HepG2 (cell line): ENCODE data around the gene YY1AP1. TPM values are rescaled to one million over a fixed set of nuclear protein-coding genes. Genes with fewer than 3 reads are reported as not detected.

Experiments used
- ATAC-seq: fragments of 200-7000 bp; cut with Tn5 transposase; 3 replicates; pipeline ENCODE4 v1.9.1; 2020; ENCODE audit warnings: mild to moderate bottlenecking, moderate library complexity
- BruUV-seq: library from RNA; stranded (reverse); fragments of 400-500 nt; replicated peaks from 2 replicates; lab custom pipeline; 2021; lab: Mats Ljungman, UMichigan
- CTCF ChIA-PET: fragments of 300-600 bp; formaldehyde crosslinking; extraction: SDS; loops from one replicate; lab custom pipeline; 2021; ENCODE audit warnings: low total read pairs, inconsistent platforms, low intra/inter-chr PET ratio; lab: Yijun Ruan, JAX
- POLR2A ChIA-PET: fragments of 350-600 bp; sonication (Branson Sonifier 250); formaldehyde crosslinking; loops from one replicate; lab custom pipeline; 2020; ENCODE audit warnings: antibody characterized with exemption, inconsistent platforms; lab: Yijun Ruan, JAX
- DNase-seq: peaks from one replicate; pipeline ENCODE4 v3.0.0-alpha.2; 2015; ENCODE audit warnings: low spot score
- FAIRE-seq: peaks from 3 replicates; lab custom pipeline; 2011; peaks lifted over from hg19 to GRCh38; lab: Jason Lieb, UNC
- H2AFZ ChIP-seq: one replicate; pipeline ENCODE4 v1.6.1; 2011; ENCODE audit warnings: low read length, inconsistent platforms
- H3K27ac ChIP-seq: fragments of 300-600 bp; 3 replicates; pipeline ENCODE4 v1.8.0; 2011; ENCODE audit warnings: mixed run types, mild to moderate bottlenecking, mixed read lengths, low read length, inconsistent platforms; ENCODE audit not compliant: insufficient read depth; ENCODE audit errors: extremely low read length
- H3K27me3 ChIP-seq, 2 experiments: fragments of 200-600 bp in 1 of 2; 2 replicates in 1 of 2; 3 replicates in 1 of 2; pipeline versions ENCODE4 v1.6.0 to v1.8.0; 2011; ENCODE audit warnings: low read length in 2 of 2, mild to moderate bottlenecking in 2 of 2, moderate library complexity in 2 of 2, inconsistent platforms in 1 of 2; ENCODE audit not compliant: insufficient read depth in 2 of 2, control insufficient read depth in 1 of 2
- H3K36me3 ChIP-seq, 2 experiments: fragments of 200-600 bp in 1 of 2; replicated peaks in 1 of 2; 2 replicates in 1 of 2; 3 replicates in 1 of 2; pipeline versions ENCODE4 v1.5.1 to v1.8.0; 2011; ENCODE audit warnings: low read length in 2 of 2, inconsistent platforms in 1 of 2; ENCODE audit not compliant: insufficient read depth in 2 of 2, control insufficient read depth in 1 of 2
- H3K4me1 ChIP-seq: 2 replicates; pipeline ENCODE4 v1.5.1; 2012; ENCODE audit warnings: low read length, inconsistent platforms; ENCODE audit not compliant: insufficient read depth
- H3K4me2 ChIP-seq: 2 replicates; pipeline ENCODE4 v1.6.0; 2011; ENCODE audit warnings: low read depth, low read length, inconsistent platforms
- H3K4me3 ChIP-seq, 3 experiments: fragments of 200-600 bp in 1 of 3; sonication (generic), shearing (Covaris generic) in 1 of 3; replicated peaks in 1 of 3; 2 replicates each; pipeline ENCODE4 v1.5.1; 2011 to 2016; ENCODE audit warnings: low read length in 3 of 3, inconsistent platforms in 2 of 3, low read depth in 2 of 3, mild to moderate bottlenecking in 2 of 3, control low read depth in 1 of 3, mixed read lengths in 1 of 3; ENCODE audit not compliant: insufficient read depth in 1 of 3
- H3K79me2 ChIP-seq: one replicate; pipeline ENCODE4 v1.6.1; 2011; ENCODE audit warnings: low read length, inconsistent platforms; ENCODE audit not compliant: insufficient read depth
- H3K9ac ChIP-seq: 2 replicates; pipeline ENCODE4 v1.6.0; 2011; ENCODE audit warnings: mild to moderate bottlenecking, low read depth, low read length, inconsistent platforms; ENCODE audit not compliant: insufficient read depth
- H3K9me3 ChIP-seq: 2 replicates; pipeline ENCODE4 v1.5.1; 2012; ENCODE audit warnings: mild to moderate bottlenecking, low read length
- H4K20me1 ChIP-seq: 2 replicates; pipeline ENCODE4 v1.6.0; 2011; ENCODE audit warnings: inconsistent platforms, mild to moderate bottlenecking, low read length, moderate library complexity; ENCODE audit not compliant: insufficient read depth
- AGO2 ChIP-seq: fragments of 200-400 bp; formaldehyde crosslinking; optimal IDR thresholded peaks from 2 replicates; pipeline ENCODE3; 2017; ENCODE audit warnings: mild to moderate bottlenecking, low read depth, low read length, moderate library complexity
- CBX1 ChIP-seq: IDR thresholded peaks from one replicate; pipeline ENCODE4 v1.6.1; 2016; ENCODE audit warnings: antibody characterized with exemption, low read depth
- FOXC1 ChIP-seq: sonication (generic); formaldehyde crosslinking; IDR thresholded peaks from 2 replicates; pipeline ENCODE4 v1.8.0; 2022; ENCODE audit warnings: mild to moderate bottlenecking, missing genetic modification reagents, borderline replicate concordance
- LCORL ChIP-seq, 2 experiments: fragments of 450-650 bp in 1 of 2; sonication (generic) in 1 of 2; formaldehyde crosslinking in 1 of 2; IDR thresholded peaks; 2 replicates each; pipeline versions ENCODE4 v1.5.0 to v1.6.1; 2017 to 2020; ENCODE audit warnings: antibody characterized with exemption in 1 of 2, missing genetic modification reagents in 1 of 2
- MAFF ChIP-seq: IDR thresholded peaks from 2 replicates; pipeline ENCODE4 v1.6.1; 2011; ENCODE audit warnings: low read depth, low read length, improper control_type of control experiment
- NCOR1 ChIP-seq: fragments of 200-600 bp; sonication (generic); IDR thresholded peaks from 2 replicates; pipeline ENCODE4 v1.7.0; 2017; ENCODE audit warnings: antibody characterized with exemption, low read length, borderline replicate concordance
- PAX8 ChIP-seq: sonication (generic); formaldehyde crosslinking; IDR thresholded peaks from 2 replicates; pipeline ENCODE4 v1.8.0; 2022; ENCODE audit warnings: mild to moderate bottlenecking, missing genetic modification reagents, borderline replicate concordance
- PHF20 ChIP-seq: sonication (generic); formaldehyde crosslinking; IDR thresholded peaks from 2 replicates; pipeline ENCODE4 v1.5.0; 2020; ENCODE audit warnings: mild to moderate bottlenecking, missing genetic modification reagents
- REXO4 ChIP-seq: sonication (generic); formaldehyde crosslinking; IDR thresholded peaks from 2 replicates; pipeline ENCODE4 v1.8.0; 2022; ENCODE audit warnings: missing genetic modification reagents, mild to moderate bottlenecking, borderline replicate concordance
- SMC3 ChIP-seq: IDR thresholded peaks from 2 replicates; pipeline ENCODE4 v1.6.1; 2011; ENCODE audit warnings: low read length, improper control_type of control experiment
- SP1 ChIP-seq, 2 experiments: fragments of 450-650 bp in 1 of 2; sonication (generic) in 1 of 2; formaldehyde crosslinking in 1 of 2; IDR thresholded peaks; 2 replicates each; pipeline versions ENCODE4 v1.4.0 to v1.6.1; 2016 to 2020; ENCODE audit warnings: missing genetic modification reagents in 1 of 2
- TIGD3 ChIP-seq: sonication (generic); formaldehyde crosslinking; IDR thresholded peaks from 2 replicates; pipeline ENCODE4 v1.5.1; 2020; ENCODE audit warnings: mild to moderate bottlenecking, missing genetic modification reagents, borderline replicate concordance
- ZKSCAN5 ChIP-seq: sonication (generic); formaldehyde crosslinking; IDR thresholded peaks from 2 replicates; pipeline ENCODE4 v1.5.1; 2020; ENCODE audit warnings: mild to moderate bottlenecking, missing genetic modification reagents
- ZNF460 ChIP-seq: sonication (generic); formaldehyde crosslinking; IDR thresholded peaks from 2 replicates; pipeline ENCODE4 v1.5.1; 2020; ENCODE audit warnings: missing genetic modification reagents, mild to moderate bottlenecking, borderline replicate concordance
- ZNF550 ChIP-seq: sonication (generic); formaldehyde crosslinking; IDR thresholded peaks from 2 replicates; pipeline ENCODE4 v1.4.0; 2020; ENCODE audit warnings: mild to moderate bottlenecking, missing genetic modification reagents, borderline replicate concordance
- ZNF558 ChIP-seq: sonication (generic); formaldehyde crosslinking; IDR thresholded peaks from 2 replicates; pipeline ENCODE4 v1.9.0; 2022; ENCODE audit warnings: mild to moderate bottlenecking, missing genetic modification reagents, borderline replicate concordance
- ZNF710 ChIP-seq: sonication (generic); formaldehyde crosslinking; IDR thresholded peaks from 2 replicates; pipeline ENCODE4 v1.5.0; 2020; ENCODE audit warnings: mild to moderate bottlenecking, missing genetic modification reagents, borderline replicate concordance
- WGBS: methylation state at CpG from one replicate; pipeline ENCODE4 v1.1.6; 2017; ENCODE audit warnings: low lambda C conversion rate; 5-methylcytosine and 5-hydroxymethylcytosine counted together
- in situ Hi-C: cut with HindIII; loops from 2 replicates; pipeline ENCODE4 v1.10.0; 2017; ENCODE audit warnings: low pct_unique_long_range_greater_than_20kb; ENCODE audit not compliant: extremely low pct_ligation_motif_present
- intact Hi-C: fragments of 100-400 bp; cut with micrococcal nuclease; formaldehyde crosslinking; loops from one replicate; pipeline ENCODE4 v1.10.0; 2022; ENCODE audit not compliant: unreplicated experiment
- polyA plus RNA-seq, 8 experiments: library from polyadenylated mRNA; depleted of rRNA in 3 of 8; stranded (reverse) in 7 of 8; unstranded in 1 of 8; fragments of >200 nt; fragmentation: Illumina TruSeq in 4 of 8; extraction: Trizol in 4 of 8; gene quantifications; 2 replicates each; pipeline versions ENCODE4 v1.2.1 to v1.2.3, GENCODE V29; 2011 to 2016; ENCODE audit warnings: low read depth in 4 of 8, missing spikeins in 1 of 8, mixed read lengths in 1 of 8; ENCODE audit not compliant: insufficient read depth in 1 of 8
- total RNA-seq, 5 experiments: library from RNA; depleted of rRNA; stranded (reverse); fragments of >200 nt; fragmentation: Illumina TruSeq; extraction: Trizol; gene quantifications; 2 replicates each; pipeline ENCODE4 v1.2.3, GENCODE V29; 2016; ENCODE audit warnings: low read depth in 1 of 5

Gene YY1AP1
- total and polyA plus RNA-seq, 2 of the 13 experiments (the other 11 are each of a cell fraction or from before 2014, with no cell fraction given) = 28.5 to 69.4 TPM

- TF ChIP-seq TIGD3 (CRISPR knock-in tag) (peak; percentile 44; the same call in 1 of the 2 replicates), CBX1 (peak; percentile 53), AGO2 (peak; percentile 68), FOXC1 (CRISPR knock-in tag) (peak; percentile 81; the same call in 1 of the 2 replicates)
Measured at GRCh38 chr1:155688324-155689080, at the start of gene YY1AP1 (continued).

GRCh38 chr1:155729031-155729898 lies 40.7 kb upstream of the YY1AP1 start:
- no peak overlapping the region for H3K4me3 ChIP-seq
- ATAC-seq (peak; percentile 98), FAIRE-seq (peak; percentile 96), DNase-seq (peak; percentile 76)
- H3K79me2 ChIP-seq = no peaks in the 10 kb centered on the region
- in situ Hi-C loops = no loop called here
- WGBS = 70% methylated on average over 12 of the region's 12 CpGs
- BruUV-seq = no TSS peak
- no peaks in the 10 kb centered on the region for H4K20me1 ChIP-seq
- POLR2A ChIA-PET = interaction anchor here (1.2 kb wide), 1 partner anchor 15 kb away, joined by 3 read pairs; no protein-coding TSS in a partner anchor
- H3K9me3 ChIP-seq = no peaks in the 10 kb centered on the region
- no peak overlapping the region for H3K27ac ChIP-seq
- H2AFZ ChIP-seq = no peak overlapping the region
- no peak overlapping the region for H3K9ac ChIP-seq
- H3K4me1 ChIP-seq = peaks cover 18% of the 10 kb centered on the region
- H3K36me3 ChIP-seq = peaks cover 2 to 20% of the 10 kb centered on the region in 2 experiments; a peak in 3 of 5 replicates
- no peaks in the 10 kb centered on the region for H3K27me3 ChIP-seq
- intact Hi-C loops = no loop called here
- no peak overlapping the region for H3K4me2 ChIP-seq
- CTCF ChIA-PET = no interaction called here
- no peak for TF ChIP-seq PHF20 (CRISPR knock-in tag)
- TF ChIP-seq ZKSCAN5 (CRISPR knock-in tag) = no peak
- TF ChIP-seq NCOR1 = no peak
- no peak for TF ChIP-seq ZNF460 (CRISPR knock-in tag)
- TF ChIP-seq LCORL (IDR thresholded peaks at IDR 0.05) = no peak
- TF ChIP-seq LCORL (CRISPR knock-in tag; IDR thresholded peaks at IDR 0.05) = no peak
- TF ChIP-seq SMC3 = peak; percentile 56
- TF ChIP-seq ZNF558 (CRISPR knock-in tag) = no peak
- no peak for TF ChIP-seq SP1 (IDR thresholded peaks at IDR 0.05)
- TF ChIP-seq SP1 (CRISPR knock-in tag; IDR thresholded peaks at IDR 0.05) = no peak
- no peak for TF ChIP-seq REXO4 (CRISPR knock-in tag)
- TF ChIP-seq PAX8 (CRISPR knock-in tag) = no peak
- TF ChIP-seq ZNF710 (CRISPR knock-in tag) = no peak
- TF ChIP-seq MAFF = peak; percentile 40; the same call in 1 of the 2 replicates
- TF ChIP-seq ZNF550 = no peak
